ELF-1 (cell line): ENCODE results near the gene MAP3K15.

Source experiments
- DNase-seq: peaks from one replicate; pipeline ENCODE4 v3.0.0-alpha.2; 2016; ENCODE audit warnings: low read depth, low spot score

MAP3K15 gene

GRCh38 chrX:19392078-19392477, 123.2 kb downstream of the MAP3K15 start:
- no peak for DNase-seq

GRCh38 chrX:19389227-19389845, 126.0 kb downstream of the MAP3K15 start:
- no peak for DNase-seq

- DNase-seq: no peak
These were observed 126.6 kb downstream of the MAP3K15 start for GRCh38 chrX:19388741-19389140.

DNA sequence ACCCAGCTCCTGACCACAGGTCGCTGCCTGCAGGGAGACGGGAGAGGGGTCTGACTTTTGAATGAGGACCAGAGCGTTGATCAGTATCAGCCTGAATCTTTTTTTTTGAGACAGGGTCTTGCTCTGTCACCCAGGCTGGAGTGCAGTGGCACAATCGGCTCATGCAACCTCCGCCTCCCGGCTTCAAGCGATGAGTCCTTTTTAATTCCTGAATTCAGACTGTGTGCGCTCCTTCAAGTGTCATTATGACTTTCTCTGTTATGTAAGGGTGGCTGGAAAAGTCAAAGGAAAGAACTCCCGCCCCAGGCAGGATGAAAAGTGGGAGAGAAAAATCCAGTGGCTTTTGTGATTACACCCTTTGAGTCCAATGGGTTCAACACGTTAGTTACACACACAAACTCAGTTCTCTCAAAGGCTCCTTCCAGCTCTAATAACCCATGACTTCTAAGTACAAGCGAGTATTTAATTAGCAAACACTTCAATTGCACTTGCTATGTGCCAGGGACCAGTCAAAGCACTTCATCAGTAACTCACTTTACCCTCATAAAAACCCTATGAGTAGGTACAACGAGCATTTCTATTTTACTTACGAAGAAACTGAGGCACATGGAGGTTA, 127.1 kb downstream of the MAP3K15 start:
- no peak for DNase-seq

- DNase-seq: no peak
These were observed 128.6 kb downstream of the MAP3K15 start for GRCh38 chrX:19386679-19387078.

DNA sequence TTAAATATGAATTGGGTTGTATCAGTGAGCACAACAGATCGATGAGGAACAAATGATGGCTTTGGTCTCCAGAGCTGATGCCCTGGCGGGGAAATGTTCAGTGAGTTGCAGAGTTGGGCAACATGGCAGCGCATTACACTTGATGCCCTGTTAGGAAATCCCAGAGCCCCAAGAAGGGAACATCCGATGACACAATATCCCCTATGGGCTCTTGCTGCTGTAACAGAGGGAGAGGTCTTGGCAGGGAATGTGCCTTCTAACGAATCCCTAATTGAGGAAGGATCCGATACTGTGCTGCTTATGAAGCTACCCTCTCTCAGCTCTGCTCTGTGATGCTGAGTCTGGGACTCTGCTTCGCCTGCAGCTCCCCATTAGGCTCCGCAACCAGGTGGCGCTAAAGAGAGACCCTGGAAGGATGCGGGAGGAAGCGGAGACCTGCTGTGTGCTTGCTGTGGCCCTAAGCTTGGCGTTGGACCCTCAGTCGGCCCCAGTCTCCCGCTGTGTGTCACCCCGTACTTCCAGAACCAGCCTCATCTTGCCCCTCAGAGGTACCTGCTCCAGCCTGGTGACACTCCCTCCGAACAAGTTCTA, 132.7 kb downstream of the MAP3K15 start:
- DNase-seq: peak; percentile 83

- DNase-seq: no peak
These were observed 134.0 kb downstream of the MAP3K15 start for GRCh38 chrX:19381326-19381725.

DNA sequence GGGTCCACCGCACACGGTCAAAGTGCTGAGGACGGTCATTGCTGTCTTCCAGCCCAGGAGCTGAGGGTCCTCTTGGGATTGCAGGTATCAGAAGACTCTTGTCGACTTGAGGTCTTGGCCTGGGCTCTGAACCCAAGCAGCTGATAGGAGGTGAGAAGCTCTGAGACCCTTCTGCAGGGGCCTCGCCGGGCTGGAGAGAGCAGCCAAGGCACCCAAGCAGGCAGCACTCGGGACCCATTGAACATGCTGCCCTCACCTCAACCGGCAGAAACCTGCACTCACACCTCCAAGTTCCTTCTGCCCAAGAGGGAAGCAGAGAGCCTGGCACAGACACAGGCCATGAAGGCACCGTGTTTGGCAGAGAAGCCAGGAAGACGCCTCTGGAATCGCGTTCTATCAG, 137.5 kb downstream of the MAP3K15 start:
- no peak for DNase-seq

DNA sequence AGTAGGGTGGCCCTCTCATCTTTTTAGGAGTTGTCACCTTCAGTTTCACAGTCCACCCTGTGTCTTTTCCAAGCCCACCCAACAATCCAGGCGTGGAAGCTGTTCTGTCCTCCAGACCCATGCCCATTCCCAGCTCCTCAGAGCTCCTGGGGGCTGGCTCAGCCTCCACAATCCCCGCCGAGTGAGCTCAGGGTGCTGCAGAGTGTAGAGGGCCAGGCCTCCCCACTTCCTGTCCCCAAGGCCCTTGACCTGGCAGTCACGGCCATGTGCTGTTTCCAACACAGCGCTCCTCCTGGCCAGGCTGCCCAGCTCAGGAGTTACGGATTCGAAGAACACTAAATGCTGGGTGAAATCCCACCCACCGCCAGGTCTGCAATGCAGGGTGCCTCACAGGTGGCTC, 139.8 kb downstream of the MAP3K15 start:
- no peak for DNase-seq

DNA sequence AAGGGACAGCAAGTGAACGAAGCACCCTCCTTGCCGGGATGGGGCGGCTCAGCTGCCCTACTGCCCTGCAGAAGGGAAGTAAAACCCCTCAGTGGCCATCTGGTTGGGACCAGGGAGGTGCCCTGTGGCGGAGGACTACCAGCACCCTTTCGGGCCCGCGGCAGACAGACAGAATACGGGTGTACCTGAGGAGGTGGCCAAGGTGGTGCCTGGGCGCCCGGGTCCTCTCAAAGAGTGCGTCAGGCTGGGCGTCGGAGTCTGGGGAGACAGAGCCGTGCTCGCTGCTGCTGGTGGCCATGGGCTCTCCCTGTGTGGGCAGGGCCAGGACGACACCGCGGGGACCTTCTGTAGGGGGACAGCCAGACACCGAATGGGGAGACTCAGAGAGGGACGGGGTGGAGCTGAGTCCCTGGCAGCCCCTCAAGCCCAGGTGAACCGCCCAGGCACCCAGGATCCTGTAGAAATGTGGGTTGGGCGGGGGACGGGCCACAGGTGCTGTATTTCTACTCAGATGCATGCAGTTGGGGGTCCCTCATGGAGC, 141.9 kb downstream of the MAP3K15 start:
- peak; percentile 16 for DNase-seq

DNA sequence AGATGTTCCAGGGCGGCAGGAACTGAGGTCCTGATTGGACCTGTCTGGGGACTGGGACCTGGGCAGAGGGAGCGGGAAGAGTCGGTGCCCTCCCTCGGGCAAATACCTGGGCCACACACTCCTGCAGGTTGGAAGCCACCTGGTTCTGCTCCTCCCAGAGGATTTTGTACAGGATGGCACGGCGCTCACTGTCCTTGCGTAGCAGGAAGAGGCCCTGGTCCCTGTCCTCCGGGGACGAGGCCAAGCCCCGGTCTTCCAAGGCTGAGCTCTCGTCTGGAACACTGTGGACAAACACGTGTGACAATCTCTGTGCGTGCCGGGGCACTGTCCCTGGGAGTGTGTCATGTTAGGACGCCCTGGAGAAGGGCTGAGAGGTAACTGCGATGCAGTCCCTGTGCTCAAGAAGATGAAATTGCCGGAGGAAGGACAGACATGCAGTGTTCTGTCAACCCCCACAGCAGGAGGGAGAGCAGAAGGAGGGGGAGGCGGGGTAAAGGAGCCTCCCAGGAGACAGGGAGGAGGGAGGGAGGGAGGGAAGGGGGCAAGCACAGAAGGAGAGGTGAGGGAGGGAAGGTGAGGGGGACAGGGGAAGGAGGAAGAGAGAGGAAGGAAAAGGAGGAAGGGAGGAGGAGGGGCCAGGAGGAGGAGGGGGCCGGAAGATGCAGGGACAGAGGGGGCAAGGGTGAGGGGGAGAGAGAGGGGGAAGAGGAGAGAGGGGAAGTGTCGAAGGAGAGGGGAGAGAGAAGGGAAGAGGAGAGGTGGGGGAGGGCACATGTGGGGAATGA, 142.6 kb downstream of the MAP3K15 start:
- DNase-seq: no peak

- DNase-seq: peak; percentile 91
These were observed 143.2 kb downstream of the MAP3K15 start for GRCh38 chrX:19372170-19372546.

DNA sequence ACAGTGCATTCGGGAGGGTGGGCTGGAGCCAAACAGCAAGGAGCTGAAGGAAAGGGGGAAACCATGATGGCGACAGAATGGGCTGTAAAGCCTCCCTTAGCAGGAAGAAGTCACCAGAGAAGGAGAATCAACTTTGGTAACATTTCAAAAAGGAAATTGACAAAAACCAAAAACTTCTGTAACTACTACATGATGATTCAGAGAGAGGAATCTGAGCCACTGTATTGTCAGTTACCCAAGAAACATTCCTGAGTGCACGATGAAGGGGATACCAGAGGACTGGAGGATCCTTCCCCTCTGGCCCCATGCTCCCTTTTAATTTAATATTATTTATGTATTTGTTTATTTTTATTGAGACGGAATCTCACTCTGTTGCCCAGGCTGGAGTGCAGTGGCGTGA, 145.2 kb downstream of the MAP3K15 start:
- no peak for DNase-seq

DNA sequence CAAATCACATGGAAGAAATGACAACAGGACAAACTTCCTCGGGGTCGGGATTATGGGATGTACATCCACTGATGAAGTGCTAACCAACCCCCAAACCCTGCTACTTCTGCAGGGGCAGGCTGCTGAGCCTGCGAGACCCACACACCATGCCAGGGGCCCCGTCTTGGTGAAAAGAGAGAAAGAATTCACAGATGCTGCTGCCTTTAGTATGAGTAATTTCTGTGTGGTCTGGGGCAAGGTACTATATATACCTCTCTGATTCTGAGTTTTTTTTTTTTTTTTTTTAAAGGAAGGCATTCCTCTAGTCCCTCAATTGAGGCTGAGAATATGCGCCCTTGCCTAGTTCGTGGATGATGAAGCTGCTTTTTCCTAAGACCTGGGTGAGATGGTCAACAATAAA, 146.7 kb downstream of the MAP3K15 start:
- no peak for DNase-seq

DNA sequence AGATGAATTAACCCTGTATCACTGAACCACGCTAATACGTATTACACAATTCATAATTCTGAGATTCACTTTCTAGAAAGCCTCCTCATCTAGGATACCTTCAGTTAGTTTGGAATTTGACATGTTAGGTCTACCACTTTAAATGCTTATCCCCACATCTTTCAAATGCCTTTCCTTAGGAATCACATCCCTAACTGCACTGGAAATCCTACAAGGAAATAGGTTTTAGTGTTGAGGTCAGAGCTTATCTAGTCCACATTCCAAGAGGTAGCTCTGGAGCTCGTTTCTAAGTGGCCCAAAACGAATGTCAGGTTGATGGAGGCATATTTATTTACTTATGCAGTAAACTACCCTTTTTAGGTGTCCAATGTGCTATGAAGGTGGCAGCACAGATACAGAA, 153.6 kb downstream of the MAP3K15 start:
- DNase-seq: no peak

- DNase-seq: no peak
These were observed 154.4 kb downstream of the MAP3K15 start for GRCh38 chrX:19360903-19361302.

- DNase-seq: no peak
These were observed 156.8 kb downstream of the MAP3K15 start for GRCh38 chrX:19358521-19358920.

GRCh38 chrX:19354625-19355024, 160.7 kb downstream of the MAP3K15 start:
- no peak for DNase-seq

DNA sequence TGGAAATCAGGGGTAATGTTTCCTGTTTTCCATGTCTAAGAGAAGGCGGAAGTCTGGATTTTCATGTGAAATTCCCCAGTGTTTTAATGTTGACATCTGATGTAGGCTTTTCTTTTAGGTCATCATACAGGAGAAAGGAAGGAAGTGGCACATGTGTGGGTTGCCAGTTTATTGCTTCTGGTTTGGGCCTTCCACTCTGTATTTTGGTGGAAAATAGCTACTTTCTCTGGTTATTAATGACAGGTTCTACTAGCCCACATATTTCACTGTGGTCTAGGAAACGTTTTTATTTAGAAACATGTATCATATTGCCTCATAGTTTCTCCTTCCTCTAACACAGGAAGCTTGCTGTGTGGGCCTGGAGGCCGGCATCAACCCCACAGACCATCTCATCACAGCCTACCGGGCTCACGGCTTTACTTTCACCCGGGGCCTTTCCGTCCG, 164.3 kb downstream of the MAP3K15 start:
- DNase-seq: no peak

DNA sequence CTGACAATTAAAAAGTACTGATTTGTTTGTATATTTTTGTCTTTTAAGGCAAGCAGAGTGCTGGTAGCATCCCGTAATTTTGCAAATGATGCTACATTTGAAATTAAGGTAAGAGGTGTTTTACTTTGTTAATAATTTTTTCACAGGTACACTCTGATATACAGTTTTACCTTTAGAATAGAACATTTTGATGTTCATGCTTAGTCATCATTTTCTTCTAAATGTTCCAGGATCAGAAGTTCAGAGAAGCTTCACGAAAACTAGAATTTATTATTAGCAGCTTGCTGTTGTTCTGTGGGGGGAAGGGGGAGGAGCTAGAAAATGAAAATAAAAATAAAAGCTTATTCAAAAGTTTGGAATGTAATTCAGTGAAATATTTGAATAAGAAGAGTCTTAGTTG, 166.0 kb downstream of the MAP3K15 start:
- no peak for DNase-seq

DNA sequence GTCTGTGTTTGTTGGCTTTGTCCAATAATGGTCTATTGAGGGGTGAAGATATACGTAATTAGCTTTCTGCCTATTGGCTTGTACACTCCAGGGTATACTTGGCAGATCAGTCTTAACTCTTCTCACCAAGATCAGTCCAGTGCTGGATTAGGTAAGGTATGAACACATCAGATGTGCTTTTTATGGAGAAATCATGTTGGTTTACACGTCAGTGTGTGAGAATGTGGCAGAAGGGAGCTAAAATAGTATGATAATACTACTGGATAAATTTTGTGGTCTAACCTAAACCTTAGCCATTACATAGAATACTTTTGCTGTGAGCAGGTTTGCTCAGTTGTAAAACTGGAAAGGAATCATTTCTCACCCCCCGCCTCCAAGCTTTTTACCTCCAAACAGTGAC, 167.4 kb downstream of the MAP3K15 start:
- DNase-seq: no peak

DNA sequence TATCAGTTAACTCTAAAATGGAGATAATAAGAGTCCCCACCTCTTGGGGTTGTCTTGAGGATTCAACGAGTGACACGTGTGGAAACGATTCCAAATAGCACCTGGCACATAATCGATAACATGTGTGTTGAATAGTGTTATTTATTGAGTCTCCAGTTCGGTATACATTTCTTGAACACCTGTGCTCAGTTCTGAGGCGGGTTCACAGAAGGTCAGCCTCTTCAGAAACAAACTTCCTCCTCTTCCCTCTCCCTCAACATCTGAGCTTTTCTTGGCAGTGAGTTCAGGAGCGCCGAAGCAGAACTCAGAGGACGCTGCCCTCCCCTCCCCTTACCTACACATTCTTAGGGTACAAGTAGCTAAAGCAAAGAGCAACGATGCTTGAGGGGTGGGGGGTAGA, 170.6 kb downstream of the MAP3K15 start:
- DNase-seq: no peak
